ENCODE results near the gene MACROD2. TPM values are rescaled to one million over a fixed set of nuclear protein-coding genes. Genes with fewer than 3 reads are reported as not detected.

The MACROD2 gene
- polyA plus RNA-seq, 2 of the 4 experiments (the other 2 are of a cell fraction), result 0.96 to 1.3 TPM

GRCh38 chr20:15716256-15716655 lies 1720.9 kb downstream of the MACROD2 start (continued):
- TF ChIP-seq BHLHE40 (IDR thresholded peaks at IDR 0.05; ENCODE audit: low read depth, low read length) (no peak), CBX2 (IDR thresholded peaks at IDR 0.05; ENCODE audit: borderline replicate concordance, low read depth) (no peak), NPAS2 (CRISPR knock-in tag; IDR thresholded peaks at IDR 0.05; ENCODE audit: borderline replicate concordance) (no peak), MAFK (IDR thresholded peaks at IDR 0.05; ENCODE audit: partially characterized antibody) (no peak), EP300 (IDR thresholded peaks at IDR 0.05) (no peak), NFE2L2 (conservative IDR thresholded peaks at IDR 0.05; ENCODE audit: low read length) (no peak), HOXB13 (CRISPR knock-in tag; IDR thresholded peaks at IDR 0.05; ENCODE audit: low read depth) (no peak)

- no peak overlapping the region for H3K4me3 ChIP-seq
- POLR2A ChIA-PET, result no interaction called here
- ATAC-seq (no peak), DNase-seq (ENCODE audit: low read depth in 1 of 2, low spot score in 1 of 2) (no peak), FAIRE-seq (no peak)
- CTCF ChIA-PET, result interaction anchor here (1.1 kb wide), 1 partner anchor 8 kb away, joined by 3 read pairs; no protein-coding TSS in a partner anchor
- no peak overlapping the region for H3K4me2 ChIP-seq
- WGBS (ENCODE audit: missing lambda C conversion rate), result 0% methylated on average over 1 of the region's 1 CpG
- no peak overlapping the region for H3K27ac ChIP-seq
- H3K4me1 ChIP-seq, result no peaks in the 10 kb centered on the region
- H3K9me3 ChIP-seq, result peaks cover 9% of the 10 kb centered on the region; the same call in 1 of the 3 replicates
- TF ChIP-seq BCL3 (IDR thresholded peaks at IDR 0.05) (no peak), MAX (IDR thresholded peaks at IDR 0.05) (no peak), FOSB (CRISPR knock-in tag; IDR thresholded peaks at IDR 0.05) (no peak), KDM1A (IDR thresholded peaks at IDR 0.05; ENCODE audit: low read depth) (no peak), RCOR1 (IDR thresholded peaks at IDR 0.05; ENCODE audit: low read depth, low read length) (no peak), HOXA7 (CRISPR knock-in tag; IDR thresholded peaks at IDR 0.05) (no peak), HEYL (CRISPR knock-in tag; IDR thresholded peaks at IDR 0.05) (no peak), ZNF302 (CRISPR knock-in tag; IDR thresholded peaks at IDR 0.05) (no peak), FOXS1 (CRISPR knock-in tag; IDR thresholded peaks at IDR 0.05) (no peak), HOXB5 (CRISPR knock-in tag; IDR thresholded peaks at IDR 0.05) (no peak), POLR2A (IDR thresholded peaks at IDR 0.05; ENCODE audit: low read length) (no peak)
Observed at GRCh38 chr20:15726416-15726815, 1731.1 kb downstream of the MACROD2 start.

GRCh38 chr20:15734052-15734451 lies 1738.7 kb downstream of the MACROD2 start:
- no peaks in the 10 kb centered on the region for H3K4me1 ChIP-seq
- no peak overlapping the region for H3K4me2 ChIP-seq
- ChIA-PET CTCF (no interaction called here), POLR2A (no interaction called here)
- WGBS (ENCODE audit: missing lambda C conversion rate), result 14% methylated on average over 4 of the region's 4 CpGs
- H3K27ac ChIP-seq, result no peak overlapping the region
- DNase-seq (ENCODE audit: low read depth in 1 of 2, low spot score in 1 of 2) (no peak), ATAC-seq (no peak), FAIRE-seq (no peak)
- no peak overlapping the region for H3K4me3 ChIP-seq
- H3K9me3 ChIP-seq, result peaks cover 3% of the 10 kb centered on the region; the same call in 1 of the 3 replicates
- TF ChIP-seq RAD21 (conservative IDR thresholded peaks at IDR 0.05 in 1 of 2, IDR thresholded peaks at IDR 0.05 in 1 of 2) (no peak), FOXS1 (CRISPR knock-in tag; IDR thresholded peaks at IDR 0.05) (no peak), MAFK (IDR thresholded peaks at IDR 0.05; ENCODE audit: partially characterized antibody) (peak; percentile 87), RARB (CRISPR knock-in tag; IDR thresholded peaks at IDR 0.05) (no peak), POLR2AphosphoS2 (conservative IDR thresholded peaks at IDR 0.05; ENCODE audit: low read length) (no peak)

- CTCF ChIA-PET, result interaction anchor here (1.0 kb wide), 1 partner anchor 77 kb away, joined by 3 read pairs; no protein-coding TSS in a partner anchor
- FAIRE-seq (no peak), DNase-seq (ENCODE audit: low read depth in 1 of 2, low spot score in 1 of 2) (no peak), ATAC-seq (no peak)
- Histone ChIP-seq H3K27ac (no peak overlapping the region), H3K4me3 (no peak overlapping the region), H3K4me1 (no peaks in the 10 kb centered on the region), H3K4me2 (no peak overlapping the region), H3K9me3 (no peaks in the 10 kb centered on the region)
- TF ChIP-seq TP53 (CRISPR knock-in tag; IDR thresholded peaks at IDR 0.05) (no peak), MAFK (IDR thresholded peaks at IDR 0.05; ENCODE audit: partially characterized antibody) (no peak), RFX5 (IDR thresholded peaks at IDR 0.05) (no peak), CHD2 (IDR thresholded peaks at IDR 0.05; ENCODE audit: low read length, partially characterized antibody) (no peak), CEBPB (IDR thresholded peaks at IDR 0.05) (no peak), BCL3 (IDR thresholded peaks at IDR 0.05) (no peak), HOXA7 (CRISPR knock-in tag; IDR thresholded peaks at IDR 0.05) (no peak), ZSCAN20 (CRISPR knock-in tag; IDR thresholded peaks at IDR 0.05) (no peak), JUN (IDR thresholded peaks at IDR 0.05) (no peak), CBX2 (IDR thresholded peaks at IDR 0.05; ENCODE audit: borderline replicate concordance, low read depth) (no peak), EP300 (IDR thresholded peaks at IDR 0.05) (no peak), FOSL2 (IDR thresholded peaks at IDR 0.05) (no peak), FOSL2 (CRISPR knock-in tag; IDR thresholded peaks at IDR 0.05) (no peak)
- POLR2A ChIA-PET, result no interaction called here
- WGBS (ENCODE audit: missing lambda C conversion rate), result 0% methylated on average over 2 of the region's 2 CpGs
Observed at GRCh38 chr20:15739035-15739434, 1743.7 kb downstream of the MACROD2 start.

Data from A549 (cell line).